H9 (cell line): ENCODE data around the gene MDGA2. TPM values are rescaled to one million over a fixed set of nuclear protein-coding genes. Genes with fewer than 3 reads are reported as not detected.

Experiments used
- DNase-seq: peaks from one replicate; pipeline ENCODE4 v3.0.0-alpha.2; 2017
- H2AFZ ChIP-seq: one replicate; pipeline ENCODE4 v1.6.1; 2013; ENCODE audit warnings: mild to moderate bottlenecking, low read length, control low read depth, moderate library complexity
- H2AK5ac ChIP-seq: 2 replicates; pipeline ENCODE4 v1.6.1; 2013; ENCODE audit warnings: low read length, control low read depth, mixed read lengths; ENCODE audit not compliant: insufficient read length
- H2BK120ac ChIP-seq: one replicate; pipeline ENCODE4 v1.6.1; 2013; ENCODE audit warnings: low read depth, mild to moderate bottlenecking, low read length, control low read depth, inconsistent platforms; ENCODE audit not compliant: poor library complexity, severe bottlenecking
- H2BK12ac ChIP-seq: 2 replicates; pipeline ENCODE4 v1.6.1; 2013; ENCODE audit warnings: low read length, control low read depth, mixed read lengths, low read depth; ENCODE audit not compliant: insufficient read length
- H2BK15ac ChIP-seq: 2 replicates; pipeline ENCODE4 v1.6.1; 2013; ENCODE audit warnings: low read depth, low read length, control low read depth
- H2BK20ac ChIP-seq: one replicate; pipeline ENCODE4 v1.6.1; 2013; ENCODE audit warnings: low read depth, mild to moderate bottlenecking, low read length, control low read depth, inconsistent platforms; ENCODE audit not compliant: poor library complexity, severe bottlenecking
- H2BK5ac ChIP-seq: 2 replicates; pipeline ENCODE4 v1.6.1; 2013; ENCODE audit warnings: low read length, control low read depth, mixed read lengths; ENCODE audit not compliant: insufficient read length
- H3K14ac ChIP-seq: 2 replicates; pipeline ENCODE4 v1.6.1; 2013; ENCODE audit warnings: low read length, control low read depth; ENCODE audit not compliant: insufficient read depth
- H3K18ac ChIP-seq: 2 replicates; pipeline ENCODE4 v1.6.1; 2013; ENCODE audit warnings: low read depth, mild to moderate bottlenecking, mixed read lengths, low read length, control low read depth; ENCODE audit not compliant: insufficient read length
- H3K23ac ChIP-seq: 2 replicates; pipeline ENCODE4 v1.6.1; 2013; ENCODE audit warnings: low read length, control low read depth, mixed read lengths, low read depth; ENCODE audit not compliant: insufficient read length
- H3K23me2 ChIP-seq: 2 replicates; pipeline ENCODE4 v1.6.1; 2013; ENCODE audit warnings: low read depth, mild to moderate bottlenecking, mixed read lengths, low read length, control low read depth; ENCODE audit not compliant: insufficient read length, poor library complexity, severe bottlenecking
- H3K27ac ChIP-seq: 2 replicates; pipeline ENCODE4 v1.5.1; 2013; ENCODE audit warnings: low read length, control low read depth, mixed read lengths, low read depth; ENCODE audit not compliant: insufficient read length
- H3K27me3 ChIP-seq: 2 replicates; pipeline ENCODE4 v1.6.1; 2013; ENCODE audit warnings: low read length, control low read depth, inconsistent platforms; ENCODE audit not compliant: insufficient read depth
- H3K4ac ChIP-seq: 2 replicates; pipeline ENCODE4 v1.6.1; 2013; ENCODE audit warnings: low read depth, mild to moderate bottlenecking, control low read depth, inconsistent platforms, low read length, moderate library complexity
- H3K4me1 ChIP-seq: 2 replicates; pipeline ENCODE4 v1.6.1; 2013; ENCODE audit warnings: low read length, control low read depth, inconsistent platforms; ENCODE audit not compliant: insufficient read depth
- H3K4me2 ChIP-seq: 2 replicates; pipeline ENCODE4 v1.6.1; 2013; ENCODE audit warnings: low read length, control low read depth, mixed read lengths; ENCODE audit not compliant: insufficient read length, insufficient read depth
- H3K56ac ChIP-seq: 2 replicates; pipeline ENCODE4 v1.6.1; 2013; ENCODE audit warnings: low read depth, mild to moderate bottlenecking, mixed read lengths, low read length, control low read depth; ENCODE audit not compliant: insufficient read length
- H3K79me1 ChIP-seq: 2 replicates; pipeline ENCODE4 v1.6.1; 2013; ENCODE audit warnings: low read depth, mild to moderate bottlenecking, moderate library complexity, low read length, control low read depth, inconsistent platforms; ENCODE audit not compliant: insufficient read depth, poor library complexity, severe bottlenecking
- H3K79me2 ChIP-seq: 2 replicates; pipeline ENCODE4 v1.6.1; 2013; ENCODE audit warnings: low read length, control low read depth, inconsistent platforms; ENCODE audit not compliant: insufficient read depth
- H3K9ac ChIP-seq: 2 replicates; pipeline ENCODE4 v1.6.1; 2013; ENCODE audit warnings: low read length, control low read depth, mixed read lengths; ENCODE audit not compliant: insufficient read length; ENCODE audit errors: extremely low read depth
- H3K9me3 ChIP-seq: one replicate; pipeline ENCODE4 v1.6.1; 2013; ENCODE audit warnings: low read depth, low read length, inconsistent platforms; ENCODE audit not compliant: control insufficient read depth
- H3T11ph ChIP-seq: one replicate; pipeline ENCODE4 v1.6.1; 2013; ENCODE audit warnings: mild to moderate bottlenecking, low read length, control low read depth, inconsistent platforms
- H4K20me1 ChIP-seq: one replicate; pipeline ENCODE4 v1.6.1; 2013; ENCODE audit not compliant: control insufficient read depth, insufficient read length, insufficient read depth
- H4K5ac ChIP-seq: 2 replicates; pipeline ENCODE4 v1.6.1; 2013; ENCODE audit warnings: low read depth, mild to moderate bottlenecking, mixed read lengths, low read length, control low read depth; ENCODE audit not compliant: insufficient read length
- H4K8ac ChIP-seq: replicated peaks from 2 replicates; pipeline ENCODE4 v1.6.1; 2013; ENCODE audit warnings: low read length, control low read depth, mixed read lengths, low read depth; ENCODE audit not compliant: insufficient read length
- H4K91ac ChIP-seq: 2 replicates; pipeline ENCODE4 v1.6.1; 2013; ENCODE audit warnings: low read depth, mild to moderate bottlenecking, moderate library complexity, mixed read lengths, low read length, control low read depth; ENCODE audit not compliant: insufficient read length
- H3K27ac Mint-ChIP-seq, 3 experiments: 2 replicates in 2 of 3; 3 replicates in 1 of 3; pipeline ENCODE4 v1.8.0; 2020 to 2021; ENCODE audit warnings: mixed read lengths in 3 of 3, mild to moderate bottlenecking in 1 of 3, moderate library complexity in 1 of 3
- H3K27me3 Mint-ChIP-seq: 2 replicates; pipeline ENCODE4 v1.8.0; 2021; ENCODE audit warnings: low read depth, mild to moderate bottlenecking, moderate library complexity, mixed read lengths
- H3K36me3 Mint-ChIP-seq, 3 experiments: 2 replicates in 2 of 3; 3 replicates in 1 of 3; pipeline ENCODE4 v1.8.0; 2020 to 2021; ENCODE audit warnings: low read depth in 3 of 3, mixed read lengths in 3 of 3; ENCODE audit not compliant: insufficient read depth in 1 of 3
- H3K4me1 Mint-ChIP-seq, 2 experiments: 2 replicates each; pipeline ENCODE4 v1.8.0; 2020; ENCODE audit warnings: mixed read lengths in 2 of 2
- H3K4me3 Mint-ChIP-seq, 2 experiments: 2 replicates in 1 of 2; 3 replicates in 1 of 2; pipeline ENCODE4 v1.8.0; 2020 to 2021; ENCODE audit warnings: mild to moderate bottlenecking in 2 of 2, mixed read lengths in 2 of 2, moderate library complexity in 1 of 2
- H3K9me3 Mint-ChIP-seq, 2 experiments: 2 replicates in 1 of 2; 3 replicates in 1 of 2; pipeline ENCODE4 v1.8.0; 2020; ENCODE audit warnings: mild to moderate bottlenecking in 2 of 2, mixed read lengths in 2 of 2, moderate library complexity in 1 of 2
- CTCF ChIP-seq: fragments of 200-600 bp; sonication (generic); conservative IDR thresholded peaks from 3 replicates; pipeline ENCODE4 v1.8.0; 2021; ENCODE audit warnings: antibody characterized with exemption, mild to moderate bottlenecking
- WGBS: extraction: QIAGEN DNeasy Blood & Tissue Kit; methylation state at CpG from one replicate; pipeline ENCODE4 v1.1.7; 2013; ENCODE audit warnings: missing lambda C conversion rate, low lambda C conversion rate, mixed read lengths; ENCODE audit not compliant: insufficient read length; ENCODE audit errors: extremely low coverage; 5-methylcytosine and 5-hydroxymethylcytosine counted together
- total RNA-seq: library from RNA; stranded (reverse); gene quantifications from 2 replicates; pipeline ENCODE4 v1.2.1, GENCODE V29; 2021

Gene MDGA2
- total RNA-seq, 1 experiment from 2014 or later: 1.9 TPM

GRCh38 chr14:47226877-47227520 lies 448.4 kb downstream of the MDGA2 start:
- Histone ChIP-seq H4K8ac (no peak overlapping the region), H2AK5ac (no peak overlapping the region), H4K91ac (no peak overlapping the region), H3K56ac (no peak overlapping the region), H3K79me2 (no peaks in the 10 kb centered on the region), H3K14ac (no peak overlapping the region), H3K4ac (no peak overlapping the region), H3K79me1 (no peaks in the 10 kb centered on the region), H3K9me3 (no peaks in the 10 kb centered on the region), H3K27me3 (no peaks in the 10 kb centered on the region), H2BK15ac (no peak overlapping the region), H3T11ph (no peak overlapping the region), H3K4me1 (no peaks in the 10 kb centered on the region), H2AFZ (no peak overlapping the region), H2BK12ac (no peak overlapping the region), H2BK20ac (no peak overlapping the region), H2BK5ac (no peak overlapping the region), H3K18ac (no peak overlapping the region), H3K27ac (no peak overlapping the region), H3K9ac (no peak overlapping the region), H4K20me1 (no peaks in the 10 kb centered on the region), H4K5ac (no peak overlapping the region), H3K23me2 (no peaks in the 10 kb centered on the region), H3K23ac (no peak overlapping the region), H2BK120ac (no peak overlapping the region), H3K4me2 (no peak overlapping the region)
- Mint-ChIP-seq H3K4me1 (no peaks in the 10 kb centered on the region), H3K36me3 (peaks cover 0 to 5% (median 0%) of the 10 kb centered on the region in 3 experiments; a peak in 1 of 7 replicates), H3K4me3 (no peak overlapping the region), H3K27me3 (no peaks in the 10 kb centered on the region), H3K27ac (no peak overlapping the region; a peak in 1 of 7 replicates), H3K9me3 (no peaks in the 10 kb centered on the region)
- no peak for TF ChIP-seq CTCF
- DNase-seq: no peak
- no CpG with 5 or more reads among the region's 5 CpGs for WGBS
